OCI-LY7 (cell line): Measurements from ENCODE around the gene TBX5. TPM values are rescaled to one million over a fixed set of nuclear protein-coding genes. Genes with fewer than 3 reads are reported as not detected.

Source experiments
- BruUV-seq: library from RNA; stranded (reverse); fragments of 400-500 nt; replicated peaks from 2 replicates; lab custom pipeline; 2021; lab: Mats Ljungman, UMichigan
- CTCF ChIA-PET: fragments of 300-600 bp; sonication (Branson Sonifier 250); formaldehyde crosslinking; loops from one replicate; lab custom pipeline; 2022; ENCODE audit warnings: antibody characterized with exemption; ENCODE audit not compliant: unreplicated experiment; lab: Charles Lee
- POLR2A ChIA-PET: fragments of 300-600 bp; sonication (Branson Sonifier 250); formaldehyde crosslinking; loops from one replicate; lab custom pipeline; 2022; ENCODE audit warnings: antibody characterized with exemption; lab: Charles Lee
- DNase-seq: peaks from one replicate; pipeline ENCODE4 v3.0.0-alpha.2; 2015; ENCODE audit warnings: low spot score
- H2AFZ ChIP-seq: fragments of 200-600 bp; sonication (generic), shearing (Covaris generic); 2 replicates; pipeline ENCODE4 v1.6.1; 2014; ENCODE audit warnings: mild to moderate bottlenecking, antibody characterized with exemption, low read length, moderate library complexity
- H3K27ac ChIP-seq: fragments of 200-600 bp; sonication (generic); 2 replicates; pipeline ENCODE4 v1.5.1; 2014; ENCODE audit warnings: mixed run types, low read depth, mild to moderate bottlenecking, moderate library complexity, low read length, inconsistent platforms; ENCODE audit not compliant: poor library complexity, severe bottlenecking
- H3K36me3 ChIP-seq: fragments of 200-600 bp; sonication (generic); 2 replicates; pipeline ENCODE4 v1.6.1; 2014; ENCODE audit warnings: mild to moderate bottlenecking, antibody characterized with exemption, low read length, moderate library complexity, mixed read lengths; ENCODE audit not compliant: insufficient read depth
- H3K4me1 ChIP-seq: fragments of 200-600 bp; sonication (generic); 2 replicates; pipeline ENCODE4 v1.5.1; 2014; ENCODE audit warnings: mild to moderate bottlenecking, low read length; ENCODE audit not compliant: insufficient read depth, poor library complexity, severe bottlenecking
- H3K4me2 ChIP-seq: fragments of 200-600 bp; sonication (generic); 2 replicates; pipeline ENCODE4 v1.6.1; 2014; ENCODE audit warnings: mild to moderate bottlenecking, low read length
- H3K4me3 ChIP-seq: fragments of 200-600 bp; sonication (generic); 2 replicates; pipeline ENCODE4 v1.5.1; 2014; ENCODE audit warnings: mild to moderate bottlenecking, low read depth, low read length; ENCODE audit not compliant: poor library complexity, severe bottlenecking
- H3K79me2 ChIP-seq: fragments of 200-600 bp; sonication (generic); 2 replicates; pipeline ENCODE4 v1.6.1; 2016; ENCODE audit warnings: low read depth, mild to moderate bottlenecking, low read length, moderate library complexity, mixed read lengths; ENCODE audit not compliant: insufficient read depth
- H3K9me2 ChIP-seq: fragments of 200-600 bp; sonication (generic); 2 replicates; pipeline ENCODE4 v1.6.1; 2016; ENCODE audit warnings: mild to moderate bottlenecking, low read length, mixed read lengths; ENCODE audit not compliant: insufficient read depth
- H3K9me3 ChIP-seq: fragments of 200-600 bp; sonication (generic); 2 replicates; pipeline ENCODE4 v1.6.1; 2014; ENCODE audit warnings: mild to moderate bottlenecking, mixed run types, low read length, mixed read lengths
- H4K20me1 ChIP-seq: fragments of 200-600 bp; sonication (generic); 2 replicates; pipeline ENCODE4 v1.6.1; 2014; ENCODE audit warnings: mild to moderate bottlenecking, antibody characterized with exemption, low read length, moderate library complexity, mixed read lengths; ENCODE audit not compliant: insufficient read depth
- CTCF ChIP-seq: fragments of 200-600 bp; sonication (generic); conservative IDR thresholded peaks from 2 replicates; pipeline ENCODE4 v1.5.1; 2014; ENCODE audit warnings: mild to moderate bottlenecking, antibody characterized with exemption, low read length, moderate library complexity, mixed read lengths
- EZH2phosphoT487 ChIP-seq: fragments of 200-600 bp; sonication (generic); IDR thresholded peaks from 2 replicates; pipeline ENCODE4 v1.6.1; 2018; ENCODE audit warnings: low read depth, borderline replicate concordance, mild to moderate bottlenecking, mixed run types, antibody characterized with exemption, low read length, moderate library complexity, mixed read lengths
- intact Hi-C: fragments of 100-400 bp; cut with micrococcal nuclease; formaldehyde crosslinking; loops from one replicate; pipeline ENCODE4 v1.10.0; 2022; ENCODE audit not compliant: unreplicated experiment
- total RNA-seq, 2 experiments: library from RNA; depleted of rRNA in 1 of 2; stranded (reverse); fragments of >200 nt in 1 of 2; shearing (Covaris generic) in 1 of 2; gene quantifications; 2 replicates each; pipeline ENCODE4 v1.2.3, GENCODE V29; 2014 to 2022

Gene TBX5
- total RNA-seq, 2 experiments from 2014 or later: not detected

- no peak for TF ChIP-seq CTCF
- no peak for TF ChIP-seq EZH2phosphoT487
- POLR2A ChIA-PET: no interaction called here
- H3K9me2 ChIP-seq: no peaks in the 10 kb centered on the region
- no peak overlapping the region for H3K27ac ChIP-seq
- no peaks in the 10 kb centered on the region for H3K4me1 ChIP-seq
- no peaks in the 10 kb centered on the region for H4K20me1 ChIP-seq
- no peak overlapping the region for H3K4me2 ChIP-seq
- no peaks in the 10 kb centered on the region for H3K36me3 ChIP-seq
- no peak overlapping the region for H2AFZ ChIP-seq
- DNase-seq: no peak
- BruUV-seq: no TSS peak
- CTCF ChIA-PET: no interaction called here
- intact Hi-C loops: no loop called here
- H3K4me3 ChIP-seq: no peak overlapping the region
- H3K79me2 ChIP-seq: no peaks in the 10 kb centered on the region
- no peaks in the 10 kb centered on the region for H3K9me3 ChIP-seq
These were observed 14.9 kb downstream of the TBX5 start for GRCh38 chr12:114391088-114391487.

GRCh38 chr12:114384739-114385138 lies 21.2 kb downstream of the TBX5 start:
- H3K9me2 ChIP-seq: no peaks in the 10 kb centered on the region
- H3K36me3 ChIP-seq: no peaks in the 10 kb centered on the region
- no peak for DNase-seq
- no peak overlapping the region for H3K4me2 ChIP-seq
- ChIA-PET POLR2A (no interaction called here), CTCF (no interaction called here)
- no peaks in the 10 kb centered on the region for H3K79me2 ChIP-seq
- no peaks in the 10 kb centered on the region for H4K20me1 ChIP-seq
- no peak overlapping the region for H3K4me3 ChIP-seq
- no peak overlapping the region for H2AFZ ChIP-seq
- no peak overlapping the region for H3K27ac ChIP-seq
- intact Hi-C loops: no loop called here
- no TSS peak for BruUV-seq
- no peaks in the 10 kb centered on the region for H3K4me1 ChIP-seq
- TF ChIP-seq EZH2phosphoT487 (no peak), CTCF (no peak)
- no peaks in the 10 kb centered on the region for H3K9me3 ChIP-seq

- ChIA-PET POLR2A (no interaction called here), CTCF (no interaction called here)
- no peaks in the 10 kb centered on the region for H3K4me1 ChIP-seq
- H3K27ac ChIP-seq: no peak overlapping the region
- H3K4me3 ChIP-seq: no peak overlapping the region
- intact Hi-C loops: no loop called here
- no peak overlapping the region for H2AFZ ChIP-seq
- H3K9me3 ChIP-seq: no peaks in the 10 kb centered on the region
- H3K79me2 ChIP-seq: no peaks in the 10 kb centered on the region
- H3K36me3 ChIP-seq: no peaks in the 10 kb centered on the region
- no peak overlapping the region for H3K4me2 ChIP-seq
- no TSS peak for BruUV-seq
- no peak for DNase-seq
- H4K20me1 ChIP-seq: no peaks in the 10 kb centered on the region
- H3K9me2 ChIP-seq: 0 out of 2 replicates have a peak, but pooled peaks cover under 1% of the 10 kb centered on the region
- TF ChIP-seq CTCF (no peak), EZH2phosphoT487 (no peak)
These were observed 24.8 kb downstream of the TBX5 start for GRCh38 chr12:114381177-114381576.
